Mononuclear cell (primary cell): ENCODE data around the gene TVP23A. TPM values are rescaled to one million over a fixed set of nuclear protein-coding genes. Genes with fewer than 3 reads are reported as not detected.
"Not testable (repeated sequence)": the region's sequence is repeated elsewhere in the genome, so short reads cannot be mapped to it uniquely, and the experiment has no call there.

Experiments used
- H3K27me3 ChIP-seq: 2 replicates; pipeline ENCODE4 v1.6.0; 2011; ENCODE audit warnings: low read length, control low read depth; ENCODE audit not compliant: insufficient read depth
- H3K4me1 ChIP-seq: 2 replicates; pipeline ENCODE4 v1.5.1; 2011; ENCODE audit warnings: mild to moderate bottlenecking, low read length, control low read depth; ENCODE audit not compliant: insufficient read depth
- H3K4me3 ChIP-seq: 2 replicates; pipeline ENCODE4 v1.5.1; 2011; ENCODE audit warnings: mild to moderate bottlenecking, low read length, moderate library complexity
- H3K9me3 ChIP-seq: 2 replicates; pipeline ENCODE4 v1.5.1; 2011; ENCODE audit warnings: low read depth, mild to moderate bottlenecking, control low read depth, low read length
- total RNA-seq: library from RNA; depleted of rRNA; stranded (reverse); fragments of >200 nt; gene quantifications from one replicate; pipeline ENCODE4 v1.2.3, GENCODE V29; 2012

TVP23A gene
- total RNA-seq, 1 donor = not detected

- no peaks in the 10 kb centered on the region for H3K27me3 ChIP-seq
- H3K4me3 ChIP-seq = no peak overlapping the region
- H3K9me3 ChIP-seq = no peaks in the 10 kb centered on the region
- peaks cover 78% of the 10 kb centered on the region for H3K4me1 ChIP-seq
Measured at GRCh38 chr16:10847176-10847575, 28.6 kb upstream of the TVP23A start.

DNA sequence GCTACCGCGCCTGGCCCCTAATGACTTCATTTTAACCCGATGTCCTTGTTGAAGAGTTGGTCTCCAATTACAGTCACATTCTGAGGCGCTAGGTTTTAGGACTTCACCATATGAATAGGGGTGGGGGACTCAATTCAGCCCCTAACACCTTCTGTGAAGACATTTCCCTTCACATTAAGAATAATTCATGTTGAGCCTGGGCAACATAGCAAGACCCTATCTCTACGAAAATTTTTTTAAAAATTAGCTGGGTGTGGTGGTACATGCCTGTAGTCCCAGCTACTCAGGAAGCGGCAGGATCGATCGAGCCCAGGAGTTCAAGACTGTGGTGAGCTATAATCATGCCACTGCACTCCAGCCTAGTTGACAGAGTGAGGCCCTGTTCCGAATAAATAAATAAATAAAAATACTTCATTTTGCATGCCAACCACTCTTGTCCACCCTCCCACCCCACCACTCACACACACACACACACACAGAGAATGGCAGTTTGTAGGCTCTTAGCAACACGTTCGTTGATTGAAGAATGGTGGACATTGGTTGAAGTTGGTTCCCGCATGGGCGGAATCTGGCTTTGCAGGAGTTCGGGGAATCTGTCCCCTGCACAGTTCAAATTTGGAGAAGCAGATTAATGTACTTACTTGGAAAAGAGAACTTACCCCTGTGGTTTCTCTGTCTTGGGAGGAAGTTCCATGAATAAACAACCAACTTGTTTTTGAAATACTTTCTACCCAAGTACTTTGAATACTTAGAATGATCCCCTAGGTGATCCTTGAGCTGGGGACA, 27.8 kb upstream of the TVP23A start:
- no peaks in the 10 kb centered on the region for H3K9me3 ChIP-seq
- no peaks in the 10 kb centered on the region for H3K27me3 ChIP-seq
- H3K4me1 ChIP-seq = peaks cover 71% of the 10 kb centered on the region
- H3K4me3 ChIP-seq = no peak overlapping the region

DNA sequence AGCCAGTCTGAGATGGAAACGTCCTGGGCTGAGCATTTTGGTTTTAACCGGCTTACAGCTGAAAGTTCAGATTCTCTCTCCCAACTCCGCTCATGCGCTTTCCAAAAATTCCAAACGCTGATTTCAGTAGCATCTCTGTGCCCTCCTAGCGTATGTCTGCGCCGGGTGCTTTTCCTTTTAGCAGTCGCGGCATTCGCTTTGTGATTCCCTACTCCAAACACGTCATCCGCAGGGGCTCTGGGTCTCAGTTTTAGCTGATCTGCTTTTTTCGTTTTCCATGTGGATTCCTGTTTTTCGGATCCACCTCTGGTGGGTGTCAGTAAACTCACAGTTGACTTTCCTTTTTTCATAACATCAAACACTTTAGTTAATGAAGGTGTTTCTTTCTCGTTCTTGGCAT, 22.1 kb upstream of the TVP23A start:
- no peaks in the 10 kb centered on the region for H3K27me3 ChIP-seq
- no peaks in the 10 kb centered on the region for H3K9me3 ChIP-seq
- H3K4me1 ChIP-seq = peaks cover 21% of the 10 kb centered on the region
- no peak overlapping the region for H3K4me3 ChIP-seq

- Histone ChIP-seq H3K4me1 (peaks cover 18% of the 10 kb centered on the region), H3K4me3 (no peak overlapping the region), H3K27me3 (no peaks in the 10 kb centered on the region), H3K9me3 (no peaks in the 10 kb centered on the region)
Measured at GRCh38 chr16:10839279-10839666, 20.7 kb upstream of the TVP23A start.

DNA sequence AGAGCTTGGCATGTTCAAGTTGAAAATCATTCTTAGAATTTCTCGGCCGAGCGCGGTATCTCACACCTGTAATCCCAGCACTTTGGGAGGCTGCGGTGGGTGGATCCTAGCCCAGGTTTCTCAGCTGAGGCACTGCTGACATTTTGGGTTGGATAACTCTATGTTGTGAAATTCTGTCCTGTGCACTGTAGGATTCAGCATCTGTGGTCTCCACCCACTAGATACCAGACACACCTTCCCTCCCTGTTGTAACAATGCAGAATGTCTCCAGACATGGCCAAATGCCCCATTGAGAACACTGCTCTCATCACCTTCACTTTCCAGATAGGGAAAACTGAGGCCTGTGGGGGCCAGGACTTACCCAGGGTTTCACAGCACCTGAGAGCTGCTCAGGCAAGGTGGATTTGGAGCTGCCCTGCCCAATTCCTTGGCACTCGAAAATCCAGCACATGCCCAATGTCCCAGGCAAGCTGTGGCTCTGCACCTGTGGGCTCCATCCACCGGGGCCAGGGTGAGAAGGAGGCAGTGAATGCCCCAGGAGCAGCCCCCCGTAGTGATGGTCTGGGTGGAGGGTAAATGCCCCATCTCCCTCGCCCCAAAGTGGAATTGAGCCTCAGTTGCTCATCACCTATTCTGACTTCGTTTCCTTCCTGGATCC, 20.2 kb upstream of the TVP23A start:
- H3K4me3 ChIP-seq = no peak overlapping the region

DNA sequence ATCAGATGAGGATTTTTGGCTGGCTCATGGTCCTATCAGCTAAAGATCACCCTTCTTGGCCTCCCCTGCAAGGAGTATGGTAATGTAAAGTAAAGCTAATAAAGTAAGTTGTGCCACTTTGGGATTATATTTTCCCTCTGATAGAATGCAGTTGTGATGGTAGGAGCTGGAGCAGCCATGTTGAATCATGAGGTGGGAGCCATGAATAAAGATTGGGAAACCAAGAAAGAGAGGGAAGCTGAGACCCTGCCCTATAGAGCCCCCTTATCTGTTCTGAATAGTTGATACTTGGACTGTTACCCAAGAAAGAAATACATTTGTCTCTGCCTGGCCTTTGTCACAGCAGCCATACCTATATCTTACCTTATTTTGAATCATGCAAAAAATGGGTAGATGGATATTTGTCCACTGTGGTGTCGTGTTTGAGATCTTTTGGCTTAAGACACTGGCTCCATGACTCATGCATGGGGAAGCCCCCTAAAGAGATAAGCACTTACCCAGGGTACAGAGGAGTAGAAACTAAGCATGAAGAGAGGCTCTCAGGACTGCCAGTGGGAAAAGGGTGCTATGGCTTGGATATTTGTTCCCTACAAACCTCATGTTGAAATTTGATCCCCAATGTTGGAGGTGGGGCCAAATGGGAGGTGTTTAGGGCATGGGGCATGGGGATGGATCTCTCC, 17.7 kb upstream of the TVP23A start:
- H3K9me3 ChIP-seq = no peaks in the 10 kb centered on the region
- peaks cover 10% of the 10 kb centered on the region for H3K4me1 ChIP-seq
- H3K4me3 ChIP-seq = no peak overlapping the region
- H3K27me3 ChIP-seq = no peaks in the 10 kb centered on the region

More for the DNA sequence above, 20.2 kb upstream of the TVP23A start:
- Histone ChIP-seq H3K27me3 (no peaks in the 10 kb centered on the region), H3K9me3 (no peaks in the 10 kb centered on the region), H3K4me1 (peaks cover 14% of the 10 kb centered on the region)

DNA sequence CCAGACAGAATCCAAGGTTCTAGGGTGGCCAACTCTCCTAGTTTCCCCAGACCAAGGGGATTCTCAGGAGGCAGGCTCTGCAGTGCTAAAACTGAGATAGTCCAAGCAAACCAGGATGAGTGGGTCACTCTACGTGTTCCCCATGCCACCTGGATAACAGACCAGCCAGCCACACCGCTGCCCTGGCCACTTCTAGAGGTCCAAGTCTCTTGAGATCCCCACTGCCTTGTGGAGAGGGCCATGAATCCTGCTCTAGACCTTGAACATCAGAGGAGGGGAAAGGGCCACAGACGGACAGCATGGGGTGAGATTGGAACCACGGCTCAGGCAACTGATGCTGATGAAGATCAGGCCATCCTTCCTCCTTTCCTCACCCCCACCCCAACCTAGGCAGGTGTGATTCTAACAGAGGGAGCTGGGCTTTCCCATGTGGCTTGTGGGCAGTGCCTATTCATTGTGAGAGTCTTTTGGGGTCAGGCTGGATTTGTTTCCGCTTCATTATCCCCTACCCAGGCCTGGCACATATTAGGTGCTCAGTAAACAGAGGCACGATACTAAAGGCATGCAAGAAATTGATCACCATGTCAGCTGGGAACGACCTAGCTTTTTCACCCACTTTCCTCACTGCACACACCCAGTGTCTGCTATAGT, 16.8 kb upstream of the TVP23A start:
- no peak overlapping the region for H3K4me3 ChIP-seq
- peaks cover 11% of the 10 kb centered on the region for H3K4me1 ChIP-seq
- no peaks in the 10 kb centered on the region for H3K9me3 ChIP-seq
- no peaks in the 10 kb centered on the region for H3K27me3 ChIP-seq

- no peak overlapping the region for H3K4me3 ChIP-seq
- H3K9me3 ChIP-seq = no peaks in the 10 kb centered on the region
- no peaks in the 10 kb centered on the region for H3K27me3 ChIP-seq
- peaks cover 11% of the 10 kb centered on the region for H3K4me1 ChIP-seq
Measured at GRCh38 chr16:10834766-10835165, 16.2 kb upstream of the TVP23A start.

DNA sequence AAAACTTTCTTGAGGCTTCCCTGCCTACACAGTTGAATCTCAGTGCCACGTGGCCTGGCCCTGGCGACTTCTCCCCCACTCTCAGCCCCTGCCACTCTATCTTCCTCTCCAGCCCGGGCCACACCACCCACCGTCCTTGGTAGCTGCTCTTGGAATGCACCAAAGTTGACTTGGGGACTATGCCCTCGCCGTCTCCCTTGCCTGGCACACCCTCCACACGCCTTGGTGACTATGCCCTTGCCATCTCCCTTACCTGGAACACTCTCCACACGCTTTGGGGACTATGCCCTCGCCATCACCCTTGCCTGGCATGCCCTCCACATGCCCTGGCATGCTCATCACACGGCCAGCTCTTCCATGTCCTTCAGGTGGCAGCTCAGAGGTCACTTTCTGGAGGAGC, 15.5 kb upstream of the TVP23A start:
- no peak overlapping the region for H3K4me3 ChIP-seq
- no peaks in the 10 kb centered on the region for H3K27me3 ChIP-seq
- peaks cover 13% of the 10 kb centered on the region for H3K4me1 ChIP-seq
- no peaks in the 10 kb centered on the region for H3K9me3 ChIP-seq

- no peaks in the 10 kb centered on the region for H3K9me3 ChIP-seq
- no peaks in the 10 kb centered on the region for H3K27me3 ChIP-seq
- peaks cover 22% of the 10 kb centered on the region for H3K4me1 ChIP-seq
- no peak overlapping the region for H3K4me3 ChIP-seq
Measured at GRCh38 chr16:10833271-10833670, 14.7 kb upstream of the TVP23A start.

DNA sequence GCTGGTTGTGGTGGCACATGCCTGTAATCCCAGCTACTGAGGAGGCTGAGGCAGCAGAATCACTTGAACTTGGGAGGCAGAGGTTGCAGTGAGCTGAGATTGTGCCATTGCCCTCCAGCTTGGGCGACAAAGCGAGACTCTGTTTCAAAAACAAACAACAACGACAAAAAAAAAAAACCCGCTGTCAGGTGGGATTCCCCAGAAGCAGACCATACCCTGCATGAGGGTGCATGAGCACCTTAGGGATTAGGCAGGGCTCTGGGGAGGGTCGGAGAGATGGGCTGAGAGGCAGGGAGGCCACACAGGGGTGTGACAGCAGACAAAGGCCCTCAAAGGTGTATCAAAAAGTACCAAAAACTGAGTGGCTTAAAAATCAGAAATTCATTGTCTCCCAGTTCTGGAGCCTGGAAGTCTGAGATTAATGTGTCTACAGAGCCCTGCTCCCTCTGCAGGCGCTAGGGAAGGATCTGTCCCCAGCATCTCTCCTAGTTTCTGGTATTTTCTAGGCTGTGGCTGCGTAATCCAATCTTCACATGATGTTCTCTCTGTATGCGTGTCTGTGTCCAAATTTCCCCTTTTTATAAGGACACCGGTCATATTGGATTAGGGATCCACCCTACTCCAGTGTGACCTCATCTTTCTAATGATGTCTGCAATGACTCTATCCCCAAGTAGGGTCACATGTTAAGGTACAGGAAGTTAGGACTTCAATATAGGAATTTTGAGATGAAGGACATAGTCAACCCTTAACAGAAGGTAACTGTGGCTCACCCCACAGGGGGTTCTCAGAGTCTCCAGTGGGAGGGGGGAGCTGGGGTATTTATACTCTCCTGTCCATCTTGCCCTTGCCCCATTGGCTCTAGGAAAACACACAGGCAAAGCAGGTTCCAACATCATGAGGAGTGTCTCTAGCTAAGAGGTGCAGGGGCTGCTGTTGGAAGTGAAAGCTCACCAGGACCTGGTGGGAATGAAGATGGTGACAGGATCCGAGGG, 13.6 kb upstream of the TVP23A start:
- H3K9me3 ChIP-seq = no peaks in the 10 kb centered on the region
- no peaks in the 10 kb centered on the region for H3K27me3 ChIP-seq
- no peak overlapping the region for H3K4me3 ChIP-seq
- H3K4me1 ChIP-seq = peaks cover 32% of the 10 kb centered on the region

- not testable (repeated sequence) for H3K9me3 ChIP-seq, H3K27me3 ChIP-seq
- peaks cover 32% of the 10 kb centered on the region for H3K4me1 ChIP-seq
Measured at GRCh38 chr16:10830240-10830639, 11.6 kb upstream of the TVP23A start.

DNA sequence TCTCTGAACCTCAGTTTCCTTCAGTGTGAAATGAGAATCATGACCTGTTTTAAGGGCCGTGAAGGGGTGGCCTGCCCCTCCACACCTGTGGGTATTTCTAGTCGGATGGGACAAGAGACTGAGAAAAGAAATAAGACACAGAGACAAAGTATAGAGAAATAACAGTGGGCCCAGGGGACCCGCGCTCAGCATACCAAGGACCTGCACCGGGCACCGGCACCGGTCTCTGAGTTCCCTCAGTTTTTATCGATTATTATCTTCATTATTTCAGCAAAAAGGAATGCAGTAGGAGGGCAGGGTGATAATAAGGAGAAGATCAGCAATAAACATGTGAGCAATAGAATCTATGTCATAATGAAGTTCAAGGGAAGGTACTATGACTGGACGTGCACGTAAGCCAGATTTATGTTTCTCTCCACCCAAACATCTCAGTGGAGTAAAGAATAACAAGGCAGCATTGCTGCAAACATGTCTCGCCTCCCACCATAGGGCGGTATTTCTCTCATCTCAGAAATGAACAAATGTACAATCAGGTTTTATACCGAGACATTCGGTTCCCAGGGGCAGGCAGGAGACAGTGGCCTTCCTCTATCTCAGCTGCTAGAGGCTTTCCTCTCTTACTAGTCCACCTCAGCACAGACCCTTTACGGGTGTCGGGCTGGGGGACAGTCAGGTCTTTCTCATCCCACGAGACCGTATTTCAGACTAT, 10.9 kb upstream of the TVP23A start:
- not testable (repeated sequence) for H3K27me3 ChIP-seq, H3K9me3 ChIP-seq, H3K4me3 ChIP-seq
- H3K4me1 ChIP-seq = peaks cover 32% of the 10 kb centered on the region

More at GRCh38 chr16:10830240-10830639, 11.6 kb upstream of the TVP23A start:
- H3K4me3 ChIP-seq = not testable (repeated sequence)
